Colonic mucosa (tissue), 4 donors: ENCODE measurements around the gene COL18A1. TPM values are rescaled to one million over a fixed set of nuclear protein-coding genes. Genes with fewer than 3 reads are reported as not detected.

Source experiments
- DNase-seq: peaks from one replicate; pipeline ENCODE4 v3.0.0-alpha.2; 2020
- H3K27ac ChIP-seq: fragments of 200-600 bp; one replicate; pipeline ENCODE4 v1.8.0; 2021
- H3K27me3 ChIP-seq: fragments of 200-600 bp; one replicate; pipeline ENCODE4 v1.8.0; 2021
- H3K36me3 ChIP-seq: fragments of 200-600 bp; one replicate; pipeline ENCODE4 v1.8.0; 2021
- H3K4me1 ChIP-seq: fragments of 200-600 bp; one replicate; pipeline ENCODE4 v1.8.0; 2021; ENCODE audit warnings: mild to moderate bottlenecking
- H3K4me3 ChIP-seq: fragments of 200-600 bp; one replicate; pipeline ENCODE4 v1.8.0; 2021
- H3K9ac ChIP-seq, 2 donors: one replicate each; pipeline ENCODE4 v1.7.0; 2013; ENCODE audit warnings: control low read depth in 2 of 2, low read depth in 2 of 2, low read length in 2 of 2
- H3K9me3 ChIP-seq: fragments of 200-600 bp; one replicate; pipeline ENCODE4 v1.8.0; 2021
- intact Hi-C: fragments of 100-400 bp; cut with DNase I; formaldehyde crosslinking; loops from one replicate; pipeline ENCODE4 v1.14.1; 2022
- total RNA-seq, 2 donors: library from RNA; stranded (reverse); fragmentation: NEBNext Ultra II Directional in 1 of 2; extraction: Animal tissue kit (Norgen Biotek cat#: 25700) in 1 of 2; gene quantifications; one replicate each; pipeline ENCODE4 v1.2.1, GENCODE V29; 2021
- TF ChIP-seq, protein P1 (sequence below): fragments of 200-600 bp; IDR thresholded peaks from one replicate; pipeline ENCODE4 v1.8.0; 2022; ENCODE audit warnings: antibody characterized with exemption, mild to moderate bottlenecking
- donor health status: healthy.
- donor health status: DM: no; HTN: no; CAD: no.
- donor health status: DM: no; HTN: no; CAD: no.

COL18A1 gene
- total RNA-seq, 2 donors from 2014 or later, result 8.4 to 22.3 TPM

DNA sequence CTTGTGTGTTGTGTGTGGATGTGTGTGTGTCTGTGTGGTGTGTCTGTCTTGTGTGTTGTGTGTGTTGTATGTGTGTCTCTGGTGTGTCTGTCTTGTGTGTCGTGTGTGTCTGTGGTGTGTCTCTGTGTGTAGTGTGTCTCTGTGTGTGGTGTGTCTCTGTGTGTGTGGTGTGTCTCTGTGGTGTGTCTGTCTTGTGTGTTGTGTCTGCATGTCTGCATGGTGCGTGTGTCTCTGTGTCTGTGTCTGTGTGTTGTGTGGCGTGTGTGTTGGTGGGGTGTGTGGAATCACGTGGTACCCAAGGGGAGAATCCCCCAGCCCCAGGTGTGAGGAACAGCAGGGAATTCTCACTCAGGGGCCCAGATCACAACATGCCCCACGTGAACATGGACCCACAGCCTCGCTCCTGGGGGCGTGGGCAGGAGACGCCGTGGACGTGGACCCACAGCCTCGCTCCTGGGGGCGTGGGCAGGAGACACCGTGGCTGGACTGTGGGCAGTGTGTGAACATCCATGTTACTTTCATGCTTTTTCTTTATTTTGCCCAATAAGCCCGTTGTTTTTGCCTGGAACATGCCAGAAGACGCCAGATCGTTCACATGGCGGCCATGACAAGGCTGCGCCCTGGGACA, 69.5 kb downstream of the COL18A1 start:
- intact Hi-C loops, result no loop called here

DNA sequence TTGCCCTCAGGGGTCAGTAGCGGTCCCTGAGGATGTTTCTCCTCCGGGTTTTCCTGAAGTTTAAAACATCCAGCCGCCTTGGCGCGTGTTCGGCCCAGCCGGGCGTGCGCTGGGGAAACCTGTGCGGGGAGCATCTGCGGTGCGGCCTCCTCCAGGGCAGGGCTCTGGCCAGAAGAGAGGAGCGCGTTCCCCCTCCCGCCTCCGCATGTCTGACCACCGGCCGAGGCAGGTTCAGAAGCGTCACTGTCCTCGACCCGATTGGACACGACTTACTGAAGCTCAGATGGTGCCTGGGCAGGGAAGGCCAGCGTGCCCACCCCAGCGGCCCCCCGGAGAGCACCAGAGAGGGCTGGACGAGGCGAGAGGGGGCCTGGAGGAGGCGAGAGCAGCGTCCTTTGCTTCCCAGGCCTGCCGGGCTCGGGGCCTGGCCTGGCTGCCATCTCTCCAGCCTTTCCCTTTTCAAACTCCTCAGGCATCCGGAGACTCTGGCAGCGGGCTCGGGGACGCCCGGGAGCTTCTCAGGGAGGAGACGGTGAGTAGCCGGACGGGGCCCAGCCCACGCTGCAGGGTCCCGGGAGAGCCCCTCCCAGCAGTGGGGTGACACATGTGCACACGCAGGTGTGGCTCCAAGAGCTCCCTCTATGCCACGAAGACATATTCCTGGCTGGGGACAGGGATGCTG, 70.2 kb downstream of the COL18A1 start:
- TF ChIP-seq, protein P1, sequence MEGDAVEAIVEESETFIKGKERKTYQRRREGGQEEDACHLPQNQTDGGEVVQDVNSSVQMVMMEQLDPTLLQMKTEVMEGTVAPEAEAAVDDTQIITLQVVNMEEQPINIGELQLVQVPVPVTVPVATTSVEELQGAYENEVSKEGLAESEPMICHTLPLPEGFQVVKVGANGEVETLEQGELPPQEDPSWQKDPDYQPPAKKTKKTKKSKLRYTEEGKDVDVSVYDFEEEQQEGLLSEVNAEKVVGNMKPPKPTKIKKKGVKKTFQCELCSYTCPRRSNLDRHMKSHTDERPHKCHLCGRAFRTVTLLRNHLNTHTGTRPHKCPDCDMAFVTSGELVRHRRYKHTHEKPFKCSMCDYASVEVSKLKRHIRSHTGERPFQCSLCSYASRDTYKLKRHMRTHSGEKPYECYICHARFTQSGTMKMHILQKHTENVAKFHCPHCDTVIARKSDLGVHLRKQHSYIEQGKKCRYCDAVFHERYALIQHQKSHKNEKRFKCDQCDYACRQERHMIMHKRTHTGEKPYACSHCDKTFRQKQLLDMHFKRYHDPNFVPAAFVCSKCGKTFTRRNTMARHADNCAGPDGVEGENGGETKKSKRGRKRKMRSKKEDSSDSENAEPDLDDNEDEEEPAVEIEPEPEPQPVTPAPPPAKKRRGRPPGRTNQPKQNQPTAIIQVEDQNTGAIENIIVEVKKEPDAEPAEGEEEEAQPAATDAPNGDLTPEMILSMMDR, result no peak
- Histone ChIP-seq H3K9me3 (no peaks in the 10 kb centered on the region), H3K27me3 (no peaks in the 10 kb centered on the region), H3K4me1 (no peaks in the 10 kb centered on the region), H3K36me3 (no peaks in the 10 kb centered on the region), H3K9ac (no peak overlapping the region), H3K4me3 (no peak overlapping the region), H3K27ac (no peak overlapping the region)
- intact Hi-C loops, result loop anchor here (5.0 kb wide), 1 partner anchor 122 kb away; no protein-coding TSS in a partner anchor
- DNase-seq, result no peak

More for the DNA sequence above, 69.5 kb downstream of the COL18A1 start:
- H3K9ac ChIP-seq, result no peak overlapping the region
- no peaks in the 10 kb centered on the region for H3K9me3 ChIP-seq
- no peak overlapping the region for H3K4me3 ChIP-seq
- TF ChIP-seq, protein P1, result no peak
- H3K36me3 ChIP-seq, result no peaks in the 10 kb centered on the region
- no peaks in the 10 kb centered on the region for H3K27me3 ChIP-seq
- no peak for DNase-seq
- H3K4me1 ChIP-seq, result no peaks in the 10 kb centered on the region
- H3K27ac ChIP-seq, result no peak overlapping the region

DNA sequence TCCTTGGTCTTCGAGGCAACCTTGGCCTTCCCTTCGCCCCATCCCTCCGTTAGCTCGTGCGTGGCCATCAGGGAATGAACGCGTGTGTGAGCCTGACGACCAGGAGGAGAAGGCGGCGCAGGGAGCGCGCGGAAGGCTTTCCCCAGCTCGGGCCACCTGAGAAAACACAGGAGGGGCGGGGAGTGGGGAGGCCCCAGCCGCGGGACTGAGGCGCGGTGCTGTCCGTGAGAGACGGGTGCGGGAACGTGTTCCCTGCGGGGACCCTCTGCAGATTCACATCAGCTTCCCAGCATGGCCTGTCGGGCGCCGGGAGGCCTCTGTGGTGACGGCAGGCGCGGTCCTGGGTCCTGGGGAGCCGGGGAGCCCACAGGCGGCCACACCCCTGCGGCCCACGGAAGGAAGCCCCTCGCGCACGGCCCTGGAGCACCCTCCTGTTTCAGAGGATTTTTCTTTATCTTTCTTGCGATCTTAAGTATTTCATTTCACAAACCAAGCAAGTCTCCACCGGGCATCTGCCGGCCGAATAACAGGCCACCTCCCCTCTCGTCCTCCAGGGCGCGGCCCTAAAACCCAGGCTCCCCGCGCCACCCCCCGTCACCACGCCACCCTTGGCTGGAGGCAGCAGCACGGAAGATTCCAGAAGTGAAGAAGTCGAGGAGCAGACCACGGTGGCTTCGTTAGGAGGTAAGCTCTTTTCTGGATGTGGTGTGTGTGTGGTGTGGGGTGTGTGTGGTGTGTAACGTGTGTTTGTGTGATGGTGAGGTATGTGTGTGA, 71.0 kb downstream of the COL18A1 start:
- no peak overlapping the region for H3K9ac ChIP-seq
- no peaks in the 10 kb centered on the region for H3K9me3 ChIP-seq
- no peaks in the 10 kb centered on the region for H3K27me3 ChIP-seq
- no peak overlapping the region for H3K4me3 ChIP-seq
- no peaks in the 10 kb centered on the region for H3K4me1 ChIP-seq
- no peak for DNase-seq
- no peaks in the 10 kb centered on the region for H3K36me3 ChIP-seq
- TF ChIP-seq, protein P1, result no peak
- intact Hi-C loops, result loop anchor here (5.0 kb wide), 1 partner anchor 121 kb away; no protein-coding TSS in a partner anchor
- no peak overlapping the region for H3K27ac ChIP-seq

DNA sequence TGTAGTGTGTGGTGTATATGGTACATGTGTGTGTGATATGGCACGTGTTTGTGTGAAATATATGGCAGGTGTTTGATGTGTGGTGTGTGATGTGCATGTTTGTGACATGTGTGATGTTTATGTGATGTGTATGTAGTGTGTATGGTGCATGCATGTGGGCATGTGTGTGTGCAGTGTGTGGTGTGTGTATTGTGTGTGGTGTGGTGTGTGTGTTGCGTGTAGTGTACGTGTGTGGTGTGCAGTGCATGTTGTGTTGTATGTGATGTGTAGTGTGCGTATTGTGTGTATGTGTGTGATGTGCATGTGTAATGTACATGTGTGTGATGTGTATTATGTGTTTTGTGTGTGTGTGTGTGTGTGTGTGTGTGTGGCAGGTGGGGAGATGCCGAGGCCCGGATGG, 71.6 kb downstream of the COL18A1 start:
- H3K4me1 ChIP-seq, result no peaks in the 10 kb centered on the region
- no peak overlapping the region for H3K4me3 ChIP-seq
- no peaks in the 10 kb centered on the region for H3K36me3 ChIP-seq
- H3K27me3 ChIP-seq, result no peaks in the 10 kb centered on the region
- intact Hi-C loops, result loop anchor here (5.0 kb wide), 1 partner anchor 121 kb away; no protein-coding TSS in a partner anchor
- no peak for DNase-seq
- H3K27ac ChIP-seq, result no peak overlapping the region
- H3K9ac ChIP-seq, result no peak overlapping the region
- TF ChIP-seq, protein P1, result no peak
- no peaks in the 10 kb centered on the region for H3K9me3 ChIP-seq
